Smooth muscle cell (in vitro differentiated cells): ENCODE data around the gene YWHAE. TPM values are rescaled to one million over a fixed set of nuclear protein-coding genes. Genes with fewer than 3 reads are reported as not detected.
A peak's percentile ranks its signal among the peaks of the same experiment; 100 is the strongest.

Experiments
- DNase-seq: peaks from one replicate; lab custom pipeline; 2025; ENCODE audit not compliant: unreplicated experiment; lab: John Stamatoyannopoulos, UW
- H2AFZ ChIP-seq: fragments of 200-600 bp; sonication (generic); 2 replicates; pipeline ENCODE4 v1.6.0; 2016; ENCODE audit warnings: antibody characterized with exemption, low read depth, mild to moderate bottlenecking
- H3F3A ChIP-seq: fragments of 200-600 bp; sonication (generic); 2 replicates; pipeline ENCODE4 v1.6.0; 2017; ENCODE audit warnings: antibody characterized with exemption, low read depth
- H3K27ac ChIP-seq: fragments of 200-600 bp; sonication (generic); 2 replicates; pipeline ENCODE4 v1.5.1; 2016; ENCODE audit warnings: low read depth, mild to moderate bottlenecking
- H3K27me3 ChIP-seq: fragments of 200-600 bp; sonication (generic); 2 replicates; pipeline ENCODE4 v1.6.1; 2016; ENCODE audit warnings: low read depth, mild to moderate bottlenecking
- H3K36me3 ChIP-seq: fragments of 200-600 bp; sonication (generic); 2 replicates; pipeline ENCODE4 v1.5.1; 2016; ENCODE audit warnings: low read depth
- H3K4me1 ChIP-seq: fragments of 200-600 bp; sonication (generic); 2 replicates; pipeline ENCODE4 v1.5.1; 2016; ENCODE audit warnings: low read depth
- H3K4me2 ChIP-seq: fragments of 200-600 bp; sonication (generic); 2 replicates; pipeline ENCODE4 v1.6.0; 2016; ENCODE audit warnings: mild to moderate bottlenecking
- H3K4me3 ChIP-seq: fragments of 200-600 bp; sonication (generic); 2 replicates; pipeline ENCODE4 v1.5.1; 2016; ENCODE audit warnings: mild to moderate bottlenecking
- H3K79me2 ChIP-seq: fragments of 200-600 bp; sonication (generic); 2 replicates; pipeline ENCODE4 v1.6.0; 2016; ENCODE audit warnings: low read depth, mild to moderate bottlenecking
- H3K9ac ChIP-seq: fragments of 200-600 bp; sonication (generic); 2 replicates; pipeline ENCODE4 v1.6.0; 2016; ENCODE audit warnings: low read depth
- H3K9me3 ChIP-seq: fragments of 200-600 bp; sonication (generic); replicated peaks from 2 replicates; pipeline ENCODE4 v1.5.1; 2016; ENCODE audit warnings: low read depth
- H4K20me1 ChIP-seq: fragments of 200-600 bp; sonication (generic); 2 replicates; pipeline ENCODE4 v1.6.0; 2016; ENCODE audit warnings: low read depth
- WGBS: methylation state at CpG from one replicate; pipeline ENCODE4 v1.1.7; 2016; ENCODE audit warnings: low lambda C conversion rate; 5-methylcytosine and 5-hydroxymethylcytosine counted together
- polyA plus RNA-seq: library from polyadenylated mRNA; unstranded; fragments of >200 nt; fragmentation: Nextera tagmentation; extraction: Ambion mirVana; gene quantifications from 2 replicates; pipeline ENCODE4 v1.2.1, GENCODE V29; 2016
- total RNA-seq: library from RNA; depleted of rRNA; stranded (reverse); fragments of >200 nt; gene quantifications from 2 replicates; pipeline ENCODE4 v1.2.3, GENCODE V29; 2014
- TF ChIP-seq, protein P1 (sequence below): fragments of 200-600 bp; sonication (generic); IDR thresholded peaks from 2 replicates; pipeline ENCODE4 v1.5.1; 2017; ENCODE audit warnings: borderline replicate concordance, mild to moderate bottlenecking, antibody characterized with exemption; ENCODE audit not compliant: insufficient read depth, poor library complexity, severe bottlenecking

The YWHAE gene
- 586 and 662 TPM in 2 replicates for total RNA-seq
- 383 and 429 TPM in 2 replicates for polyA plus RNA-seq

DNA sequence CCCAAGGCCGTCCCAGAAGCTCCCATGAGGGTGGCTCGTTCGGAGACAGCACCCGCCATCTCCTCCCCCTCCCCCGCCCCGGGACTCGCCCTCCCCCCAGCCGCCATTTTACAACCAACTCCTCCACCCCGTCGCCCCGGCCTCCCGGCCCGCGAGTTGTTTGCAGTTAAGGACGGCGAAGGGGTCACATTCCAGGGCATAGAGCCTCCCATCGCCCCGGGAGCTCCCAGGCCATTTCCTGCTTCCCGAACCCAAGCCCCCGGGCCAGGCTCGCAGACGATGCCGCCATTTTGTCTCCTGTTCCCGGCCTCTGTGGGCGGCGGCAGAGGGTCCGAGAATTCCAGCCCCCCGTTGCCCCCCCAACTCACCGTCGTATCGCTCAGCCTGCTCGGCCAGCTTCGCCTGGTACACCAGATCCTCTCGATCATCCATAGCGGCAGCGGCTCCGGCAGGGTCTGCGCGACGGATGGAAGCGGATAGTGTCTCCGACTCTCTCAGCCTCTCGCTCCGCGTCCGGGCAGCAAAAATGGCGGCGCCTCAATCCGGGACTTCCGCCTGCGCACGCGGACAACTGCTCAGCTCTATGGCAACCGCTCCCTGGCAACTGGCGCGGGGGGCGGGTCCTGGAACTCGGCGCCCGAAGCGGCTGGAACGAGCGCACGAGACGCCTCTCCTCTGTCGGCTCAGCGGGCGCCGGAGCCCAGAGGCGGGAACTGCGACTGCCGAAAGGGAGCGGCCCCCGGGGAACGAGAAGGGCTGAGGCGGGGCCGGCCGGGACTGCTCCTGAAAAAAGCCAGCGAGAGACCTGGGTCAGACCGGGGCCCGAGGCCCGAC, at the start of gene YWHAE:
TSS of gene YWHAE (minus strand) at position 544 of the 834 bp plus-strand sequence. CDS start at position 432, 112 bp downstream.
- Histone ChIP-seq H3K9me3 (no peaks in the 10 kb centered on the region), H3K27ac (peak within 1 kb of the TSS; percentile 99), H3K9ac (peak within 1 kb of the TSS; percentile 99), H3K4me2 (peak within 1 kb of the TSS; percentile 97), H3K4me3 (peak within 1 kb of the TSS; percentile 98), H3K79me2 (peaks cover 51% of the 10 kb centered on the region), H4K20me1 (peaks cover 46% of the 10 kb centered on the region), H3K4me1 (peaks cover 15% of the 10 kb centered on the region), H3F3A (no peaks in the 10 kb centered on the region), H2AFZ (peak within 1 kb of the TSS; percentile 71), H3K36me3 (no peaks in the 10 kb centered on the region), H3K27me3 (no peaks in the 10 kb centered on the region)
- TF ChIP-seq, protein P1, sequence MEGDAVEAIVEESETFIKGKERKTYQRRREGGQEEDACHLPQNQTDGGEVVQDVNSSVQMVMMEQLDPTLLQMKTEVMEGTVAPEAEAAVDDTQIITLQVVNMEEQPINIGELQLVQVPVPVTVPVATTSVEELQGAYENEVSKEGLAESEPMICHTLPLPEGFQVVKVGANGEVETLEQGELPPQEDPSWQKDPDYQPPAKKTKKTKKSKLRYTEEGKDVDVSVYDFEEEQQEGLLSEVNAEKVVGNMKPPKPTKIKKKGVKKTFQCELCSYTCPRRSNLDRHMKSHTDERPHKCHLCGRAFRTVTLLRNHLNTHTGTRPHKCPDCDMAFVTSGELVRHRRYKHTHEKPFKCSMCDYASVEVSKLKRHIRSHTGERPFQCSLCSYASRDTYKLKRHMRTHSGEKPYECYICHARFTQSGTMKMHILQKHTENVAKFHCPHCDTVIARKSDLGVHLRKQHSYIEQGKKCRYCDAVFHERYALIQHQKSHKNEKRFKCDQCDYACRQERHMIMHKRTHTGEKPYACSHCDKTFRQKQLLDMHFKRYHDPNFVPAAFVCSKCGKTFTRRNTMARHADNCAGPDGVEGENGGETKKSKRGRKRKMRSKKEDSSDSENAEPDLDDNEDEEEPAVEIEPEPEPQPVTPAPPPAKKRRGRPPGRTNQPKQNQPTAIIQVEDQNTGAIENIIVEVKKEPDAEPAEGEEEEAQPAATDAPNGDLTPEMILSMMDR: no peak
- peak; percentile 90 for DNase-seq
- 1% methylated on average over 77 of the region's 82 CpGs for WGBS

DNA sequence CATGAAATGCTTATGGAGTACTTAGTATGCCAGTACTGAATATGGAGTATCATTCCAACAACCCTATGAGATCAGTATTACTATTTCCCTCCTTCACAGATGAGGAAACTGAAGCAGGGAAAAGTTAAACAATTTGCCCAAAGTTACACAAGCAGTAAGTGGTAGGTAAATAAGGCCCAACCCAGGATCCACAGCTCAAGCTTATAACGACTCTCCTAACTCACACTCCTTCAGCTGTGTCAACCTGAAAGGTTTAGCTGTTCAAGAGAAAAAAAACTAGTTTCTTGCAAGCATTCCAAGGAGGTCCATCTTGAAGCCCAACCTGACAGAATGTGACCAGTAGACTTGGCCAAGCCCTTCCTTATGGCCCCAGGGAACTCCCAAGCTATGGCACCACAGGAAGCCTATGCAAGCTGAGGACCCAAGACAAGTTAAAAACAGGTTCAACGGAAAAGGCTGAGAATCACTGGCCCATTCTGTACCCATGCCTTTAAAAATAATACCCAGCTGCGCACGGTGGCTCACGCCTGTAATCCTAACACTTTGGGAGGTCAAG, 49.5 kb upstream of the YWHAE start:
- Histone ChIP-seq H2AFZ (no peak overlapping the region), H3K79me2 (peaks cover 99% of the 10 kb centered on the region), H3K9me3 (no peaks in the 10 kb centered on the region), H3K4me2 (no peak overlapping the region), H4K20me1 (peaks cover 99% of the 10 kb centered on the region), H3K36me3 (no peaks in the 10 kb centered on the region), H3F3A (no peaks in the 10 kb centered on the region), H3K9ac (no peak overlapping the region), H3K27ac (no peak overlapping the region), H3K4me3 (no peak overlapping the region), H3K27me3 (no peaks in the 10 kb centered on the region), H3K4me1 (peaks cover 6% of the 10 kb centered on the region)
- no peak for DNase-seq
- WGBS: 91% methylated on average over 5 of the region's 5 CpGs
- TF ChIP-seq, protein P1: no peak

DNA sequence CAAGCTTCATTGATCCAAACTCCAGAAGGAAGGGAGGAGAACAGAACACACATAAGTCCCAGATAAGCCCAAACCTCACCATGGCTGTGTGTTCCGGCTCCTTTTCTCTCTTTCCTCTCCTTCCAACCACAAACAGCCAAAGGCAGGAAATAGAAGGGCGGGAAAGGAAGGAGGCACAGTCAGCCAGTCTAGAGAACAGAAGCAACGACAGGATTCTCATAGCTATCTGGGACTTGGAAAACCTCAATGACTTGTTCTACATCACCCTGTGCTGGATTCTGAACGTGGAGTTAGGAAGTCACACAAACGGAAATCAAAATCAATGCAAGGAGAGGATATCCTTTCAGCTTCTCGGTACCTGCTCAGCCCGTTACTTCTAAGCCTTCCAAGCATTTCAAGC, 47.0 kb upstream of the YWHAE start:
- Histone ChIP-seq H3K27ac (peak overlapping the region; percentile 31), H2AFZ (no peak overlapping the region), H3K4me1 (no peaks in the 10 kb centered on the region), H3K79me2 (peaks cover 99% of the 10 kb centered on the region), H3K4me2 (no peak overlapping the region), H3K27me3 (no peaks in the 10 kb centered on the region), H3K9ac (no peak overlapping the region), H4K20me1 (peaks cover 99% of the 10 kb centered on the region), H3F3A (no peaks in the 10 kb centered on the region), H3K9me3 (no peaks in the 10 kb centered on the region), H3K4me3 (no peak overlapping the region), H3K36me3 (no peaks in the 10 kb centered on the region)
- DNase-seq: no peak
- WGBS: 67% methylated on average over 7 of the region's 7 CpGs
- TF ChIP-seq, protein P1: no peak
